Smooth muscle cell (in vitro differentiated cells): Measurements from ENCODE around the gene FSIP1. TPM values are rescaled to one million over a fixed set of nuclear protein-coding genes. Genes with fewer than 3 reads are reported as not detected.

Experiments
- DNase-seq: peaks from one replicate; lab custom pipeline; 2025; ENCODE audit not compliant: unreplicated experiment; lab: John Stamatoyannopoulos, UW
- H2AFZ ChIP-seq: fragments of 200-600 bp; sonication (generic); 2 replicates; pipeline ENCODE4 v1.6.0; 2016; ENCODE audit warnings: antibody characterized with exemption, low read depth, mild to moderate bottlenecking
- H3F3A ChIP-seq: fragments of 200-600 bp; sonication (generic); 2 replicates; pipeline ENCODE4 v1.6.0; 2017; ENCODE audit warnings: antibody characterized with exemption, low read depth
- H3K27ac ChIP-seq: fragments of 200-600 bp; sonication (generic); 2 replicates; pipeline ENCODE4 v1.5.1; 2016; ENCODE audit warnings: low read depth, mild to moderate bottlenecking
- H3K27me3 ChIP-seq: fragments of 200-600 bp; sonication (generic); 2 replicates; pipeline ENCODE4 v1.6.1; 2016; ENCODE audit warnings: low read depth, mild to moderate bottlenecking
- H3K36me3 ChIP-seq: fragments of 200-600 bp; sonication (generic); 2 replicates; pipeline ENCODE4 v1.5.1; 2016; ENCODE audit warnings: low read depth
- H3K4me1 ChIP-seq: fragments of 200-600 bp; sonication (generic); 2 replicates; pipeline ENCODE4 v1.5.1; 2016; ENCODE audit warnings: low read depth
- H3K4me2 ChIP-seq: fragments of 200-600 bp; sonication (generic); 2 replicates; pipeline ENCODE4 v1.6.0; 2016; ENCODE audit warnings: mild to moderate bottlenecking
- H3K4me3 ChIP-seq: fragments of 200-600 bp; sonication (generic); 2 replicates; pipeline ENCODE4 v1.5.1; 2016; ENCODE audit warnings: mild to moderate bottlenecking
- H3K79me2 ChIP-seq: fragments of 200-600 bp; sonication (generic); 2 replicates; pipeline ENCODE4 v1.6.0; 2016; ENCODE audit warnings: low read depth, mild to moderate bottlenecking
- H3K9ac ChIP-seq: fragments of 200-600 bp; sonication (generic); 2 replicates; pipeline ENCODE4 v1.6.0; 2016; ENCODE audit warnings: low read depth
- H3K9me3 ChIP-seq: fragments of 200-600 bp; sonication (generic); replicated peaks from 2 replicates; pipeline ENCODE4 v1.5.1; 2016; ENCODE audit warnings: low read depth
- H4K20me1 ChIP-seq: fragments of 200-600 bp; sonication (generic); 2 replicates; pipeline ENCODE4 v1.6.0; 2016; ENCODE audit warnings: low read depth
- CTCF ChIP-seq: fragments of 200-600 bp; sonication (generic); IDR thresholded peaks from 2 replicates; pipeline ENCODE4 v1.5.1; 2017; ENCODE audit warnings: borderline replicate concordance, mild to moderate bottlenecking, antibody characterized with exemption; ENCODE audit not compliant: insufficient read depth, poor library complexity, severe bottlenecking
- WGBS: methylation state at CpG from one replicate; pipeline ENCODE4 v1.1.7; 2016; ENCODE audit warnings: low lambda C conversion rate; 5-methylcytosine and 5-hydroxymethylcytosine counted together
- polyA plus RNA-seq: library from polyadenylated mRNA; unstranded; fragments of >200 nt; fragmentation: Nextera tagmentation; extraction: Ambion mirVana; gene quantifications from 2 replicates; pipeline ENCODE4 v1.2.1, GENCODE V29; 2016
- total RNA-seq: library from RNA; depleted of rRNA; stranded (reverse); fragments of >200 nt; gene quantifications from 2 replicates; pipeline ENCODE4 v1.2.3, GENCODE V29; 2014

Gene FSIP1
- total and polyA plus RNA-seq, 2 experiments from 2014 or later, result 0.13 to 0.43 TPM

- DNase-seq, result no peak
- H3K27ac ChIP-seq, result no peak overlapping the region
- H4K20me1 ChIP-seq, result no peaks in the 10 kb centered on the region
- H3K4me3 ChIP-seq, result no peak overlapping the region
- no peak overlapping the region for H3K9ac ChIP-seq
- H3K4me1 ChIP-seq, result no peaks in the 10 kb centered on the region
- no peaks in the 10 kb centered on the region for H3K79me2 ChIP-seq
- no peak overlapping the region for H3K4me2 ChIP-seq
- H2AFZ ChIP-seq, result no peak overlapping the region
- H3F3A ChIP-seq, result no peaks in the 10 kb centered on the region
- H3K27me3 ChIP-seq, result no peaks in the 10 kb centered on the region
- 100% methylated on average over 1 of the region's 1 CpG for WGBS
- no peaks in the 10 kb centered on the region for H3K36me3 ChIP-seq
- H3K9me3 ChIP-seq, result no peaks in the 10 kb centered on the region
- TF ChIP-seq CTCF, result no peak
Measured at GRCh38 chr15:39713846-39714245, 68.8 kb downstream of the FSIP1 start.

GRCh38 chr15:39710681-39711080 lies 72.0 kb downstream of the FSIP1 start:
- H3K9ac ChIP-seq, result no peak overlapping the region
- H3K79me2 ChIP-seq, result no peaks in the 10 kb centered on the region
- H3K9me3 ChIP-seq, result no peaks in the 10 kb centered on the region
- H3K27me3 ChIP-seq, result no peaks in the 10 kb centered on the region
- H4K20me1 ChIP-seq, result no peaks in the 10 kb centered on the region
- no peak overlapping the region for H3K4me3 ChIP-seq
- H3F3A ChIP-seq, result no peaks in the 10 kb centered on the region
- no peaks in the 10 kb centered on the region for H3K36me3 ChIP-seq
- no peak overlapping the region for H3K4me2 ChIP-seq
- no peak overlapping the region for H3K27ac ChIP-seq
- no peak overlapping the region for H2AFZ ChIP-seq
- 50% methylated on average over 2 of the region's 2 CpGs for WGBS
- no peaks in the 10 kb centered on the region for H3K4me1 ChIP-seq
- no peak for DNase-seq
- TF ChIP-seq CTCF, result no peak

GRCh38 chr15:39709941-39710340 lies 72.7 kb downstream of the FSIP1 start:
- no peak overlapping the region for H3K9ac ChIP-seq

More at GRCh38 chr15:39709941-39710340, 72.7 kb downstream of the FSIP1 start:
- TF ChIP-seq CTCF, result no peak
- H4K20me1 ChIP-seq, result no peaks in the 10 kb centered on the region
- H3K4me2 ChIP-seq, result no peak overlapping the region
- 98% methylated on average over 4 of the region's 4 CpGs for WGBS
- H3K36me3 ChIP-seq, result no peaks in the 10 kb centered on the region
- no peaks in the 10 kb centered on the region for H3K9me3 ChIP-seq
- no peaks in the 10 kb centered on the region for H3F3A ChIP-seq
- no peak overlapping the region for H2AFZ ChIP-seq
- H3K79me2 ChIP-seq, result no peaks in the 10 kb centered on the region
- H3K4me1 ChIP-seq, result peaks cover 1% of the 10 kb centered on the region
- H3K27ac ChIP-seq, result no peak overlapping the region
- DNase-seq, result no peak
- H3K27me3 ChIP-seq, result no peaks in the 10 kb centered on the region
- H3K4me3 ChIP-seq, result no peak overlapping the region
